ENCODE data around the gene RNFT2.

DNA sequence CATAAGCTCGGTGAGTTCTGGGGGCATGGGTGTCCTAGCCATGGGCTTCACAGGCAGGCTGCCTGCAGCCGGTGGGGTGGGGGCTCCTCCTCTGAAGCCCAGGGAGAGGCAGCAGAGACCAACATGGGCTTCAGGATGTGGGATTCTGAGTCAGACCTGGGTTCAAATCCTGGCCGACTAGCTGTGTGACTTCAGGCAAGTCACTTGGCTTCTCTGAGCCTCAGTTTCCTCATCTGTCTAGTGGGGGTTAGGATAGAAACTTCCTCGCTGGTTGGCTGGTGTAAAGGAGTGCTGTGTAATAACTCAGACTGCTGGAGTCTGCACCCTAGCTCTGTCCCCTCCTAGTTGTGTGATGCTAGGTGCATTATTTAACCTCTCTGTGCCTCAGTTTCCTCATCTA is 12.2 kb downstream of the RNFT2 start:
- TF ChIP-seq POLR2AphosphoS5 (IDR thresholded peaks at IDR 0.05) (no peak), EZH2 (IDR thresholded peaks at IDR 0.05; ENCODE audit: borderline replicate concordance, insufficient read depth, low read length, poor library complexity, severe bottlenecking) (no peak)
- TF ChIP-seq, protein P1, sequence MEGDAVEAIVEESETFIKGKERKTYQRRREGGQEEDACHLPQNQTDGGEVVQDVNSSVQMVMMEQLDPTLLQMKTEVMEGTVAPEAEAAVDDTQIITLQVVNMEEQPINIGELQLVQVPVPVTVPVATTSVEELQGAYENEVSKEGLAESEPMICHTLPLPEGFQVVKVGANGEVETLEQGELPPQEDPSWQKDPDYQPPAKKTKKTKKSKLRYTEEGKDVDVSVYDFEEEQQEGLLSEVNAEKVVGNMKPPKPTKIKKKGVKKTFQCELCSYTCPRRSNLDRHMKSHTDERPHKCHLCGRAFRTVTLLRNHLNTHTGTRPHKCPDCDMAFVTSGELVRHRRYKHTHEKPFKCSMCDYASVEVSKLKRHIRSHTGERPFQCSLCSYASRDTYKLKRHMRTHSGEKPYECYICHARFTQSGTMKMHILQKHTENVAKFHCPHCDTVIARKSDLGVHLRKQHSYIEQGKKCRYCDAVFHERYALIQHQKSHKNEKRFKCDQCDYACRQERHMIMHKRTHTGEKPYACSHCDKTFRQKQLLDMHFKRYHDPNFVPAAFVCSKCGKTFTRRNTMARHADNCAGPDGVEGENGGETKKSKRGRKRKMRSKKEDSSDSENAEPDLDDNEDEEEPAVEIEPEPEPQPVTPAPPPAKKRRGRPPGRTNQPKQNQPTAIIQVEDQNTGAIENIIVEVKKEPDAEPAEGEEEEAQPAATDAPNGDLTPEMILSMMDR (IDR thresholded peaks at IDR 0.05; ENCODE audit: poor library complexity, severe bottlenecking): no peak

All from neural cell (in vitro differentiated cells).